ENCODE measurements around the gene SLC6A9. TPM values are rescaled to one million over a fixed set of nuclear protein-coding genes. Genes with fewer than 3 reads are reported as not detected.

SLC6A9 gene
- total and polyA plus RNA-seq, 2 of the 8 experiments (the other 6 are each of a cell fraction or from before 2014, with no cell fraction given): 20.2 to 24.2 TPM

GRCh38 chr1:43956234-43956633 lies 75.0 kb downstream of the SLC6A9 start (continued):
- TF ChIP-seq CHD1 (IDR thresholded peaks at IDR 0.05; ENCODE audit: low read depth, low read length): no peak

Measured in H1 (cell line).